ENCODE results near the gene KRT83. TPM values are rescaled to one million over a fixed set of nuclear protein-coding genes. Genes with fewer than 3 reads are reported as not detected.

The KRT83 gene
- polyA plus RNA-seq (ENCODE audit: insufficient read length in 3 of 3): not detected

DNA sequence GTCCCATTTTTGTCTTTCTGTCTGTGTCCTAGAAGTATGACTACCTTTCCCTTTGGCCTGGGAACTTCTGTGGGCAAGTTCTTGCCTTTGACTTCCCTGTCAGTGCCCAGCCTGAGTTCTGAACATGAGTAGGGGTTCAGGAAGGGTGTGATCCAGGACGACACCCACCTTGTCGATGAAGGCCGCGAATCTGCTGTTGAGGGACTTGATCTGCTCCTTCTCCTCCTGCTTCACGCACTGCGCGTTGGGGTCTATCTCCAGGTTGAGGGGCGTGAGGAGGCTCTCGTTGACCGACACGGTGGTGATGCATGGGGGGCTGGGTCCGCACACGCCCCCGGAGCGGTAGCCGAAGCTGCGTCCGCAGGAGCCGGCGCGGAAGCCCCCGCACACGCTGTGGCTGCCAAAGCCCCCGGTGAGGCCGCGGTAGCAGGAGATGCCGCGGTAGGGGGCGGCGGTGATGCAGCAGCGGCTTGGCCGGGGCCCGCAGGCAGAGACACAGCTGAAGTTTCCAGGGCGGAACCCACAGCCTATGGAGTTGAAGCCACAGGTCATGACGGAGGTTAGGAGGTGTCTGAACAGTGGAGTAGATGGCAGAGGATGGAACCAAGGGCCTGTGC lies at the start of gene KRT83:
TSS of gene KRT83 (minus strand) at position 615 of the 617 bp plus-strand sequence. CDS start at position 552, 63 bp downstream.
- DNase-seq (ENCODE audit: low read depth in 3 of 3, low spot score in 2 of 3): no peak

DNA sequence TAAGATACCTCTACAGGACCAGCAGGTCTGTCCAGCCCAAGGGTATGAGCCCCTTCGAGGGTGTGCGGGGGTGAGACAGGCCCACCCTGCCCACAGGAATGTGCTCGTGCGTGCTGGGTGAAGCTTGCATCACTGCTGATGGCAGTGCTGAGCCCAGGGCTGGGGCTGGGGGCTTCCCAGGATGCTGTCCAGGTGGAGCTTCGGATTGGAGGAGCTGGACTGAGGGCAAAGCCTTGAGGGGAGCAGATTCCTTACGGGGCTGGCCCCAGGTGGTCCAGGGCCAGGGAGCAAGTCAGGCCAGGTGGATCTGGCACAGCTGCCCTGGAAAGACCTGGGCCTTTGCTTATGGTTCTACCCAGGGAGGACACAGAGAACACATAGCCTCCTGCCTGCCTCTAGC lies 48.6 kb upstream of the KRT83 start:
- DNase-seq (ENCODE audit: low read depth in 3 of 3, low spot score in 2 of 3): no peak

DNA sequence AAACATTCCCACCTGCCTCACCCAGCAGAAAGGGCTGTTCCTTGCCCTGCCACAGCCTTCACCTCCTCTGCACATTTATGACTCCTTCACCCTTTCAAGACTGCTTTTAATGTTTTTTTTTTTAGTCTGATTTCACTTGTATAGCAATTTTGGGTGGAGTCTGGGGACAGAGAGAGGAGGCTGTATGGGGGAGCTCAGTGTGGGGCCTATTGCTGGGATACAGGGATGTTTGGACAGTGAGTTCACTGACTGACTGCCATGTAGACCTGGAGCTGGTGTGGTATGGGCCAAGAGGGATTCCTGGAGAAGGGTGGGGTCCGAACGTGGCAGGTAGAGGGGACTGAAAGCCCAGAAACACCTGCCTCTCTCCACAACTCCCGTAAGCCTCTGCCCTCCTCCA lies 48.0 kb upstream of the KRT83 start:
- no peak for DNase-seq (ENCODE audit: low read depth in 3 of 3, low spot score in 2 of 3)

DNA sequence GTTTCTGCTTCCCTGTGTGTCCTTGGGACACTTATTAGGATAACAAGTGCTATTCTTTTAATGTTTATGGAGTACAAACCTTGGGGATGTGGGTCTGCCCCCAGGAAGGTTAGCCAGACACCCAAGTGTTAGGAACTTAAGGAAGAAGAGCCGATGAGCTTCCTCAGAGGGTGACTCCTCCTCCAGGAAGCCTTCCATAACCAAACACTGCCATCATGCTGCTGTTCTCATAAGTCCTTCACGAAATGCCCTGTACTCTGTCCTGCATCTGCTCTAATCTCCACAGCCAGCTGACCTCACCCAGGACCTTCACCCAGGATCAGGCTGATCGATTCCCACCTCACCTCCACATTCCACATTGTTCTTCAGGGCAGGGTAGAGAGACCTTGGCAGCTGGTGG lies 47.3 kb upstream of the KRT83 start:
- no peak for DNase-seq (ENCODE audit: low read depth in 3 of 3, low spot score in 2 of 3)

DNA sequence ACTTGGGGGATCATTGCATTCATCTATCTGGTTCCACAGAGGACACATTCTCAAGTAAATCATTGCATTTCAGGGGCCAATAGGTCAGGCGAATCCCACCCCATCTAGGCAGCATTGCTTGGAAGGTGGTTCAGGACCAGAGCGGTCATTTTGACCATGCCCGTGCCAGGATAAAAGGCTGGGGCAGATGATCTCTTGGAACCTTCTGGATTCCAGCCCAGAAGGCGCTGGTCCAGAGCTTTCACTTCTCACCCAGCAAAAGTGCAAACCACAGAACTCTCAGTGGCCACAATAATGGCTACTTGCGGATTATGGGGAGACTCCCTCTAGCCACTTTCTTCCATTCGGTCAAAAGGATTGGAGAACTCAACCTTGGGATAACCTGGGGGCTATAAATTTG lies 46.7 kb upstream of the KRT83 start:
- DNase-seq (ENCODE audit: low read depth in 3 of 3, low spot score in 2 of 3): no peak

DNA sequence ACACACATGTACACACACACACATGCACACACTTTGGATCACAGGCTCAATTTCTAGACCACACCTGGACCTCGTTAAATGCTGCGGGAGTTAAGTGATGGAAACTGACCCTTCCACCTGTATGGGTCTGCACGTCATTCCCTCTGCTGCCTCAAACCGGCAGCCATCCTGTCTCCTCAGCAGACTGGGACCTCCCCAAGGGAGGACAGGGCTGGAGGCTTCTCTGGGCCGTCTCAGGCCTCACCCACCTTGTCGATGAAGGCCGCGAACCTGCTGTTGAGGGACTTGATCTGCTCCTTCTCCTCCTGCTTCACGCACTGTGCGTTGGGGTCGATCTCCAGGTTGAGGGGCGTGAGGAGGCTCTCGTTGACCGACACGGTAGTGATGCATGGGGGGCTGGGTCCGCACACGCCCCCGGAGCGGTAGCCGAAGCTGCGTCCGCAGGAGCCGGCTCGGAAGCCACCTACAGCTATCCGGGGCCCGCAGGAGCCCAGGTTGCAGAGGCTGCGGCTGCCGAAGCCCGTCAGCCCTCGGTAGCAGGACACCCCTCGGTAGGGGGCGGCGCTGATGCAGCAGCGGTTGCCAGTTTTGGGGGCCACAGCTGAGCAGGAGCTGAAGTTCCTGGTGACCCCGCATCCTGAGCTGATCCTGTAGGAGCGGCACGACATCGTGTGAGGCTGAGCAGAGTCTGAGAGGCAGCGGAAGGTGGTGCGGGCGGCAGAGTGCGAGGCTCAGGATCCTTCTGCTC lies 45.7 kb upstream of the KRT83 start, which contains the start of gene KRT85:
TSS of gene KRT85 (minus strand) at position 744 of the 748 bp plus-strand sequence. CDS start at position 668, 76 bp downstream.
- DNase-seq (ENCODE audit: low read depth in 3 of 3, low spot score in 2 of 3): no peak

DNA sequence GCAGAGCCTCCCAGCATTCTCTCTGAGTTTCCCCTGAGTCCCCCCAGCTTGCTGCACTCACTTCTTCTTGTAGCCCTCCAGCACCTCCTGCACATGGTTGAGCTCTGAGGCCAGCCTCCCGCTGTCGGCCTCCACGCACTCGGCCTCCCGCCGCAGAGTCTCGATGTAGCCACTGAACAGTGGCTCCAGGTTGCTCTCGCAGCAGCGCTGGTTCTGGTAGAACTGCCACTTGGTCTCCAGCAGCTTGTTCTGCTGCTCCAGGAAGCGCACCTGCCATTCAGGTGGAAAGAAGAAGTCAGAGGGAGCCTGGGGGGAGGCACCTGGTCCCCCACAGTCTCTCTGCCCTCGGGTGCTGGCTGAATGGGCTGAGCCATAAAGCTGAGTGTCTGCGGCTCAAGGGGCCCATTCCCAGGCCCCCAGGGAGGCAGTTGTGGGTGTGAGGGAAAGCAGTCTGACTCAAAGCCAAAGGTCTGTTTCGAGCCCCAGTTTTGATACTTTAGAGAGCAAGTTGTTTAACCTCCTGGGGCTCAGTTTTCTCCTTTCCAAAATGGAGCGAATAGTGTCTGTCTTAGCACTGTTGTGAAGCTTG lies 43.8 kb upstream of the KRT83 start:
- no peak for DNase-seq (ENCODE audit: low read depth in 3 of 3, low spot score in 2 of 3)

DNA sequence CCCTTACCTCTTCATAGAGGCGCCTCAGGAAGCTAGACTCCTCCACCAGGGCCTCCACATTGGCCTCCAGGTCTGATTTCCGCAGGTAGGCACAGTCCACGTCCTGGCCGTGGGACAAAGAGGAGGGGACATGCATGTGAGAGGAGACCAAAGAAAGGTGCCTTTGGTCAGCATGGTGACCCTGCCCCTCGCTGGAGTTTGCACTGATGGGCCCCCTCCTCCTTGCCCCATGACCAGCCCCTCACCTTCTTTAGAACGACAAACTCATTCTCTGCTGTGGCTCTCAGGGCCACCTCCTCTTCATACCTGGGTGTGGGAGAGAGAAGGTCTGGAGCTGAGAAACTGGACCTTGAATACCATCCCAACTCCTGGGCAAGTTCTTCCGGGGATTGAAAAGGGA lies 42.9 kb upstream of the KRT83 start:
- DNase-seq (ENCODE audit: low read depth in 3 of 3, low spot score in 2 of 3): no peak

DNA sequence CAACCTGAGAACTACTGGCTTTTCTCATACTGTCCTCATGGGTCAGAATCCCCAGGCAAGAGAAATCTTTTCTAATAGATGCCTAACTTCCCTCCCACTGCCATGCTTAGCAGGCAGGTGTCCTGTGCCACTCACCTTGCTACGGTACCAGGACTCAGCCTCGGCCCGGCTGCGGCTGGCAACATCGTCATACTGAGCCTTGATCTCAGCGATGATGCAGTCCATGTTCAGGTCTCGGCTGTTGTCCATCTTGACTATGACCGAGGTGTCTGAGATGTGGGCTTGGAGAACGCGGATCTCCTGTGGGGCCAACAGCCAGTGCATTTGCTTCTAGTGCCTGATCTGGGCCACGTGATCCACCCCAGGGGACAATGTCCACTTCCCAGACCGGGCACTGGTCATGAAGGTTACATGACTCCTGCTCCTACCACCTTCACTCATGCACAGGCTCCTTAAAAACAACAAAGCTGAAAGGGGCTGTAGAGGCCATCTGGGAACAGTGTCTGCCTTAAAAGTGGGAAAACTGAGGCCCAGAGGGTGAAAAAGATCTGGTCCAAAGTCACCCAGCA lies 42.0 kb upstream of the KRT83 start:
- DNase-seq (ENCODE audit: low read depth in 3 of 3, low spot score in 2 of 3): no peak

DNA sequence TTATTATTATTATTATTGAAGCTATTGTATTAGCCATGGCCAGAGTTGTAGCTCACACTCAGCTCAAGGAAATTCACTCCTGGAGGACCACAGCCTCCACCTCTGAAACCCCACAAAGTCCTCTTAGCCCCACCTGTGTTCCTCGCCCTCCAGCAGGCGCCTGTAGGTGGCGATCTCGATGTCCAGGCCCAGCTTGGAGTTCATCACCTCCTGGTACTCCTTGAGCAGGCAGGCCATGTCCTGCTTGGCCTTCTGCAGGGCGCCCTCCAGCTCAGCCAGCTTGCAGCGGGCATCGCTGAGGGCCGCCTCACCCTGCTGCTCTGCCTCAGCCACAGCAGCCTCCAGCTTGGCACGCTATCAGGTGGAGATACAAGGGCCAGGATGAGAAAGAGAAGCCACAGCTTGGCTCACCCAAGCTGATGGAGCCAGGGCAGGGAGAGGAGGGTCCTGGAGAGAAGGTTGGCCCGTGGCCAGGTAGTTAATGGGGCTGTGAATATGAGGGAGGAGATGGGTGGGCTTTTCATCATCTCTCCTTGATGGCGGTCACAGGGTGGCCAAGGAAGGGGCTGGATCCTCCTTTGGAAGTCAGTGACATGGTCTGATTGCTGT lies 41.0 kb upstream of the KRT83 start:
- DNase-seq (ENCODE audit: low read depth in 3 of 3, low spot score in 2 of 3): no peak

DNA sequence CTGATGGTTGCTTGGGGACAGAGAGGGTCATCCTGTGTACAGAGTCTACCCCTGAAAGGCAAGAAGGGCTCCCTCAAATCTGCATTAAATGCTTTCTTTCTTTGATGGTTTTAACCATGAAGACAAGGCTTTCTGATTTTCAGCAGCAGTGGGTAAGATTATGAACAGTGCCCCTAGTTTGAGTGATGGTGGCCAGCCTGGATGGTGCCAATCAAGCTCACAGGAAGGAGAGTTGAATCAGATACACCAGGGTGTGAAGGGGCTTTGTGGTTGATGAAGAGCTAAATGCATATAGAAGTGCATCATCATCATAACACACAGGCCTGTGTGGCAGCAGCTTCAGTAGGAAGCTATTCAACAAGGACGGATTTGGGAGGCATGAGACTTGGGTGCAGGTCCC lies 40.4 kb upstream of the KRT83 start:
- DNase-seq (ENCODE audit: low read depth in 3 of 3, low spot score in 2 of 3): no peak

DNA sequence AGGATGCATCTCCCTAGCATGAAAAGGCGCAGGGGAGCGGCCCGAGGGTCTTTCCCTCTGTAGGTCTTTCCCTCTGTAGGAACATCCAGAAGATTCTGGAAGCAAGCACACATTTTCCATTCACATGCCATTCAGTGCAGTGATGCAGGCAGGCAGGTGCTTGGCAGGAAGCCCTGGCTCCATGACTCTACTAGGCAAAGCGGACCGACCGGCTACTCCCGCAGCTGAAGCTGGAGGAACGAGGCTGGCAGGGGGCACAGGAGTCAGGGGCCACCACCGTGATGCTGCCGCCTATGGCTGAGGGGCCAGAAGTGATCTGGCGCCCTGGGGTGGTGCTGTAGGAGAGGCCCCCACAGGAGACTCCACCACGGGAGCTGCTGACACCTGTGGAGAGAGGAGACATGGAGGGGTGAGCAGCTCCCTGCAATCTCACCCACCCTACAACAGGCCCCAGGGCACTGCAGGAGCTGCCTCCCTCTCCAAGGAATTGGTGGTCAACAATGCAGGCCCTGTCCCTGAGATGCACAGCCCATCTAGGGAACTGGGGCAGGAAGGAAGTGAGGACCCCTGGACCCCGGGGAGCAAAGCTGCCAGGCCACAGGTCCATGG lies 39.6 kb upstream of the KRT83 start:
- no peak for DNase-seq (ENCODE audit: low read depth in 3 of 3, low spot score in 2 of 3)

DNA sequence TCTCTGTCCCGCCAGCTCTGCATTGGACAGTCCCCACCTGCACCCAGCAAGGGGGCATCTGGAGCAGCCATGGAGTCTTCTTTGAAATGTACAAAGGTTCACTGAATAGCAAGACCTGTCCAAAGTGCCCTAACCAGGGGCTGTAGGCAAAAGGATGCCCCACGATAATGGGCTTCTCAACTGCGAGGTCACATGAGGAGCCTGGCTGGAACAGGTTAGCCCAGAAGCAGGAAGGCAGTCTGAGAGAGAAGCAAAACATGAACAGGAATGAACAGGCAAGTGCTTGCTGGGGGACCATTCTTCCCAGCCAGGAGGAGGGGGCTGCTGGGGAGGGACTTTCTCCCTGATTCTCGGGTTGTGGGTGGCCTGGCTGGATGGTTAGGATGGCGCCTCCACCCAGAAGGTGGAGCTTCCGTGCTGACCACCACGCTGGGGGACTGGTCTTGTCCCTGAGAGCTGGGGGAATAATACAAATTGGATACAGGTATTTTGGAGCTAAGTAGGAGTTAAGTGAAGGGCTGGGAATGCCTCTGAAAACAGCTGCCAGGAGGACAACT lies 39.0 kb upstream of the KRT83 start:
- no peak for DNase-seq (ENCODE audit: low read depth in 3 of 3, low spot score in 2 of 3)

DNA sequence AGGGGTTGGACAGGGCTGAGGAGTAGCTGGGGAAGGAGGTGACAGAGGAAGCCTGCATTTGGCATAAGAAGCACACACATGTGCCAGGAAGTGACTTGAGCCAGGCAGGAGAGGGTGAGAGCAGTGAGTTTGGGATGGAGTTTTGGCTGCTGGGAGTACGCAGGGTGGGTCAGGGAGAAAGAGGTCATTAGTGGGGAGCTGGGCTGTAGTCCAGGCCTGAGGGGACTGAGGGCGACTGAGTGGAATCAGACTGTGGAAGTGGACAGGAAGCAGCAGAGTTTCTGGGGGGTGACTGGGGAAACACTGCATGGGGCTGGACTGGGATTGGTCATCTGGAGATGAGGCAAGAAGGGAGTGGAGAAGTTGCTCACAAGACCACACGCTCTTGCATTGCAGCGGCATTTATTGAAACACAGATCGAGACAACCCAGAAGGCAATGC lies 38.4 kb upstream of the KRT83 start:
- no peak for DNase-seq (ENCODE audit: low read depth in 3 of 3, low spot score in 2 of 3)

DNA sequence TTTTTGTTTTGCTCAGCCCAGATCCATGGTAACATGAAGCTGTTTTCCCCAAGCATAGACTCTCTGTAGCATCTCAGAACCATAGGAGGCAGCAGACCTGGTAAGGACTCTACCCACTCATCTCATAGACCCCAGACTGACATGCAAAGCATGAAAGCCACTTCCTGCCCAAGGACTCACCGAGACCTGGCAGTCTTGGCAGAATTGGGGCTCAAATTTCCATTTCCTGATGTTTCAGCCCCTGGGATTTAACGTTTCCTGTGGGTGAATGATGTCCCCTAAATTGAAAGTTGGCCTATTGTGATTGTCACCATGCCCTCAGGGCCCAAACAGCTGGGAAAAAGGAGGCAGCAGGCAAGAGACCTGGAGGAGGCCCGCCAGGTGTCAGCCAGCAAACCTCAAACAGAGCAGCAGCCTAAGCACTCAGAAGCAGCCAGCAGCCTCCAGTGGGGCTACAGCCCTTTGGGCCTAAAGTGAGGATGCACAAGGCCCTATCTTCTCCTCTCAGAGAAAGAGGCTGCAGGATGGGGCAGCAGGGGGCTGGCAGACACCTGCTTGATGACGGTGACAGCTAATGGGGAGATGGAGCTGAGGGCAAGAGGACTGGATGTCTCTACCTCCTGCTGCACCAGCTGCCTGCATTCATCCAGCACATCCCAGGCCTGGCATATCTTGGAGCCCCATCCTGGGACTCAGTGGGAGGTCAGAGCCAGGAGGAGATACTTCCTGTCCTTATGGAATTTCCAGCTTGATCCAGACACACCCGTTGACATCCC lies 37.6 kb upstream of the KRT83 start:
- DNase-seq (ENCODE audit: low read depth in 3 of 3, low spot score in 2 of 3): no peak

DNA sequence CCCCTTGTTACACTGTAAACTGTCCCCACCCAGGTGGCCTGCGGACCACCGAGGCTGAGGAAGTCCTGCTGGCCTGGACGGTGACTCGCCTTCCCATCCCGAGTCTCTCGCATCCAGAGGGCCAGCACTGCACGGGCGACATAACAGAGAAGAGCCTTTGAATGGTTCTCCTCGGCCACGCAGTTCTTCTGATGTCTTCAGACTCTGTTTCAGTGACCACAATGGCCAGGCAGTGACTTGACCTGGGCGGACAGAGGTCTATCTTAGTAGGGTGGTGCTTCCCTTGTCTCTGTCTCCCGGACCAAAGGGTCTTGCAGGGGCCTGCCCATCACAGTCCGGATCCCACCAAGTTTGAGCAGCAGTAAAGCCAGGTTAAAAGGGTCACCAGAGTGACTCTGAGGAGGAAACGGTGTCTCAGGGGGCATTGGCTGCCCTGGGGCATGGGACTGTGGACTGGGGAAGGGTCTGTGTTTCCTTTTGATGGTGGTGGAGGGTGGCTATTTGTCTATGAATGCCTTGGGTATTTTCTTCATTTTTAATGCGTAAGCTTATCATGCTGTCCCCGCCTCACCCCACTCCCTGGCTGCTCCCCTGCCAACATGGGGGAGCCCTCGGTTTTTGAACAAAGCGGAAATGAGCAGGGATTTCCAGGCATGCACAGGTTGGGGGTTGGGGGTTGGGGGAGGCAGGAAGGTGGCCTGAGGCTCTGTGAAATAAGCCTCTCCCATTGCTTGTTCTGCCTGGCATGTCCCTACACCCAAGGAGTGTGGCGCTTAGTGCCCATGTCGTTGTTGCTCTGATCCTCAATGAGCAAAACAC lies 35.8 kb upstream of the KRT83 start:
- no peak for DNase-seq (ENCODE audit: low read depth in 3 of 3, low spot score in 2 of 3)

DNA sequence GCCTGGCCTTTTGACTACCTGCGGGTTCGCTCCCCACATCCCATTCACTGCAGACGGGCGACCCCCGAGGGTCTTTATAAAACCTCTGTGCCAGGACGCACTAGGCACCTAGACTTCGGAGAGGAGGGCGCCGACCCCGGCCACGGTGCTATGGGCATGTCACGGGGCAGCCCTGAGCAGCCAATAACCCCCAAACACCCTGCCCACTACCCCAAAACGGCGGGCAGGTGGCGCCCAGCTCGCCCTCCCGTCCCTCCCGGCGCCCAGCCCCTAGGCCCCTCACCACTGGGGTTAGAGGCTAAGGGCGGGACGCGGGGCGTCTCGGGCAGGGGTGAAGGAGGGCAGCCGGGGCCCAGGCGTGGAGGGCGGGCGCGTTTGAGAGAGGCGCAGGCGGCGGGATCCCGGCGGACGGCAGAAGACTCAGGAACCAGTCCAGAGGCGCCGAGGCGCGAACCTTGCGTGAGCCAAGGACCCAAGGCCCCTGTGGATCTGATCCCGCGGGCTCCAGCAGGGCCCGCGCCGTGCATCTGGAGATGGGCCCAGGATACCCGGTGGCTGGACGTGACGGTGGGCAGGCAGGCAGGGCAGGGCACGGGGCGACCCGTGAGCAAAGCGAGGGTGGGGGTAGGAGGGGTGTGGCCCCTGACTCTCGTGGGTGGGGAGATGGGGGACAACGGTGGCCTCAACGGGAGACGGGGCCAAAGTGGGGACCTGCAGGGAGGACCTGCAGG lies 35.0 kb upstream of the KRT83 start:
- no peak for DNase-seq (ENCODE audit: low read depth in 3 of 3, low spot score in 2 of 3)

DNA sequence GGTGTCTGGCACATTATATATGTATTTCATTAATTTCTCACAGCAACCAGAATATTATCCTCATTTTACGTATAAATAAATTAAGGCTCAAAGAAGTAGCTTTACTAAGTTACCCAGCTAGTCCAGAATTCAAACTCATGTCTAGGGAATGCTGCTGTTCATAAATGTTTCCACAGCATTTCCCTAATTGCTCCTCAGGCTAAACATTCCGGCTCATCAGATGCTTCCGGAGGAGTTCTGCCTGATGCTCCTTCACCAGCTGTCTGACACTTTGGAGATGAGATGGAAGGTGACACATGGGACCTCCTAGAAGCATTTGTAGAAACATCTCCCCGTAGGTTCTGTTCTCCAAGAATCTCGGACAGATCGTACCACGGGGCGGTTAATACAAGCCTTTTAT lies 34.0 kb upstream of the KRT83 start:
- DNase-seq (ENCODE audit: low read depth in 3 of 3, low spot score in 2 of 3): no peak
